Bronchial epithelial cell (primary cell): ENCODE results near the gene KSR1. TPM values are rescaled to one million over a fixed set of nuclear protein-coding genes. Genes with fewer than 3 reads are reported as not detected.

Experiments used
- DNase-seq: peaks from one replicate; pipeline ENCODE4 v3.0.0-alpha.2; 2010; ENCODE audit warnings: low read depth
- FAIRE-seq: peaks from 2 replicates; lab custom pipeline; 2011; peaks lifted over from hg19 to GRCh38; lab: Jason Lieb, UNC
- H3K27me3 ChIP-seq: 2 replicates; pipeline ENCODE4 v1.5.1; 2011; ENCODE audit warnings: low read length; ENCODE audit not compliant: control insufficient read depth, insufficient read depth
- H3K36me3 ChIP-seq: 2 replicates; pipeline ENCODE4 v1.5.1; 2011; ENCODE audit warnings: low read length; ENCODE audit not compliant: control insufficient read depth, insufficient read depth
- H3K4me3 ChIP-seq: 2 replicates; pipeline ENCODE4 v1.5.1; 2011; ENCODE audit warnings: mild to moderate bottlenecking, low read depth, low read length, control low read depth
- total RNA-seq: library from RNA; depleted of rRNA; stranded (reverse); fragments of >200 nt; gene quantifications from 2 replicates; pipeline ENCODE4 v1.2.1, GENCODE V29; 2014
- TF ChIP-seq, protein P1 (sequence below): IDR thresholded peaks from 2 replicates; pipeline ENCODE4 v1.5.1; 2011; ENCODE audit warnings: mild to moderate bottlenecking, moderate library complexity, low read length, control low read depth, inconsistent platforms; ENCODE audit not compliant: insufficient read depth, severe bottlenecking

The KSR1 gene
- total RNA-seq, 1 donor from 2014 or later, result 0.53 TPM

DNA sequence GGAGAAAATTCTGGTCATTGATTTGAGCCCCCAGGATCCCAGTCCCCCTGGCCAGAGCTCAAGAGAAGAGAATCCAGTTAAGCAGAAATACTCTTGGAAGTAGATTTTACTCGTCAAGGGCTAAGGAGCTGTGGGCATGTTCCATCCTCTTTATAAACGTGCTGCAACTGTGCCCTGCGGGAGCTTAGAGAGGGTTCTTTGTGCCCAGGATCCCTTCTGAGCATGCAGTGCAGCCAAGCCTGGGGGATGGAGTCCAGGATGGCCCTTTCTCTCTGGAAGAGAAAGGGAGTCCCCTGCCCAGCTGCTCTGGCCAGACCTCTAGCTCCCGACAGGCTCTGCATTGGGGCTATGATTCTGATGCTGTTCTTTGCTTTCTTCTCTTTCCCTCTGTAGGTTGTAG, 165.3 kb downstream of the KSR1 start:
- Histone ChIP-seq H3K4me3 (no peak overlapping the region), H3K27me3 (no peaks in the 10 kb centered on the region), H3K36me3 (no peaks in the 10 kb centered on the region)
- DNase-seq, result no peak
- TF ChIP-seq, protein P1, sequence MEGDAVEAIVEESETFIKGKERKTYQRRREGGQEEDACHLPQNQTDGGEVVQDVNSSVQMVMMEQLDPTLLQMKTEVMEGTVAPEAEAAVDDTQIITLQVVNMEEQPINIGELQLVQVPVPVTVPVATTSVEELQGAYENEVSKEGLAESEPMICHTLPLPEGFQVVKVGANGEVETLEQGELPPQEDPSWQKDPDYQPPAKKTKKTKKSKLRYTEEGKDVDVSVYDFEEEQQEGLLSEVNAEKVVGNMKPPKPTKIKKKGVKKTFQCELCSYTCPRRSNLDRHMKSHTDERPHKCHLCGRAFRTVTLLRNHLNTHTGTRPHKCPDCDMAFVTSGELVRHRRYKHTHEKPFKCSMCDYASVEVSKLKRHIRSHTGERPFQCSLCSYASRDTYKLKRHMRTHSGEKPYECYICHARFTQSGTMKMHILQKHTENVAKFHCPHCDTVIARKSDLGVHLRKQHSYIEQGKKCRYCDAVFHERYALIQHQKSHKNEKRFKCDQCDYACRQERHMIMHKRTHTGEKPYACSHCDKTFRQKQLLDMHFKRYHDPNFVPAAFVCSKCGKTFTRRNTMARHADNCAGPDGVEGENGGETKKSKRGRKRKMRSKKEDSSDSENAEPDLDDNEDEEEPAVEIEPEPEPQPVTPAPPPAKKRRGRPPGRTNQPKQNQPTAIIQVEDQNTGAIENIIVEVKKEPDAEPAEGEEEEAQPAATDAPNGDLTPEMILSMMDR, result no peak
- FAIRE-seq, result no peak

GRCh38 chr17:27621942-27622559, 165.8 kb downstream of the KSR1 start:
- Histone ChIP-seq H3K36me3 (no peaks in the 10 kb centered on the region), H3K4me3 (no peak overlapping the region), H3K27me3 (no peaks in the 10 kb centered on the region)
- DNase-seq (no peak), FAIRE-seq (no peak)
- TF ChIP-seq, protein P1, result no peak

GRCh38 chr17:27622986-27623385, 166.7 kb downstream of the KSR1 start:
- H3K36me3 ChIP-seq, result no peaks in the 10 kb centered on the region
- H3K4me3 ChIP-seq, result no peak overlapping the region
- H3K27me3 ChIP-seq, result no peaks in the 10 kb centered on the region
- TF ChIP-seq, protein P1, result no peak
- DNase-seq (no peak), FAIRE-seq (no peak)

DNA sequence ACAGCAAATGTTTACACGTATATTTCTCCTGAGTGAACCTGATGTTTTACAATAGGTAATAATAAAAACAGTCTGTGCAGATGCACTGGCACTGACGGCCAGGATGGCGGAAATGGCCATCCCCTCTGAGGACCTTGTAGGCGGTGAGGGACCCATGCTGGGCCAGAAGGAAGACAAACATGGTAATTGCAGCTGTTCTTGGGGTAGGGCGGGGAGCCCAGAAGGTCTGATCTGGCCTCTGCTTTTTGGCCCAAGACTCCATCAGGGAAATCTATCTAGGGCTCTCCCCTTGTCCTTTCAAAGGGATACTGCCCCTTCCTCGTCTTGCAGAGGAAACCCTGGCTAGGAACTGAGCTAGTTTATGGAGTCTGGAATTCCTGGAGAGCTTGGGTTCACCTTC, 167.4 kb downstream of the KSR1 start:
- Histone ChIP-seq H3K27me3 (no peaks in the 10 kb centered on the region), H3K36me3 (no peaks in the 10 kb centered on the region), H3K4me3 (no peak overlapping the region)
- TF ChIP-seq, protein P1, result no peak
- no peak for DNase-seq
- no peak for FAIRE-seq

GRCh38 chr17:27624539-27624938, 168.3 kb downstream of the KSR1 start:
- H3K27me3 ChIP-seq, result no peaks in the 10 kb centered on the region
- no peak overlapping the region for H3K4me3 ChIP-seq
- peak; percentile 50 for FAIRE-seq
- no peak for DNase-seq
- H3K36me3 ChIP-seq, result no peaks in the 10 kb centered on the region
- TF ChIP-seq, protein P1, result no peak

DNA sequence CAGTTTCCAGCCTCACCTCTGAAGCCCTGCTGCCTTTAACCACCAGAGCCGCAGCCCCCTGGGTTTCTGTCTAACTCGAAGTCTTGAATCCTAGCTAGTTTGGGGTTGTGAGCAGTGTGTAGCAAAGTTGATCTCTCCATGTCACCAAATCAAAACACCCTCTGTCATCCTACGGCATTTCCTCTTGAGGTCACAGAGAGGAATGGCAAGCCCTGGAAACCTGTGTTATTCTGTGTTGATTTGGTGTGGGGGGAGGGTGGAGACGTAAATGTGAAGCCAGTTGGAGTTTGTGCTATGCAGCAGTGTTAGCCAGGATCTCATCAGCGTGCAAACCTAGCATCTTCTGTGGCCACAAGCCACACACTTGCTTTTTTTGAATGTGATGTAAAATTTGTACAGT, 169.6 kb downstream of the KSR1 start:
- TF ChIP-seq, protein P1, result no peak
- Histone ChIP-seq H3K4me3 (no peak overlapping the region), H3K27me3 (no peaks in the 10 kb centered on the region), H3K36me3 (no peaks in the 10 kb centered on the region)
- DNase-seq (no peak), FAIRE-seq (no peak)
